ENCODE results near the gene PANX2.

Gene PANX2

GRCh38 chr22:50184004-50184901 is 13.7 kb downstream of the PANX2 start:
- peak overlapping the region; percentile 18 for H3K4me3 ChIP-seq (ENCODE audit: low read depth, low read length)
- DNase-seq (ENCODE audit: low read depth) = peak; percentile 69
- TF ChIP-seq CTCF (conservative IDR thresholded peaks at IDR 0.05; ENCODE audit: low read depth, low read length) = no peak

- DNase-seq (ENCODE audit: low read depth) = no peak
- TF ChIP-seq CTCF (conservative IDR thresholded peaks at IDR 0.05; ENCODE audit: low read depth, low read length) = no peak
- H3K4me3 ChIP-seq (ENCODE audit: low read depth, low read length) = peak overlapping the region; percentile 63
Observed at GRCh38 chr22:50184902-50185374, 14.4 kb downstream of the PANX2 start.

- H3K4me3 ChIP-seq (ENCODE audit: low read depth, low read length) = peak within 1 kb of the TSS; percentile 69
- TF ChIP-seq CTCF (conservative IDR thresholded peaks at IDR 0.05; ENCODE audit: low read depth, low read length) = no peak
- DNase-seq (ENCODE audit: low read depth) = peak; percentile 90
Observed at GRCh38 chr22:50185375-50186087, 15.0 kb downstream of the PANX2 start, which contains the start of gene TRABD. Gene TRABD (plus strand): TSS chr22:50185913. CDS start chr22:50193061, 7,148 bp downstream.

GRCh38 chr22:50186181-50186714 is 15.7 kb downstream of the PANX2 start:
- H3K4me3 ChIP-seq (ENCODE audit: low read depth, low read length) = peak overlapping the region; percentile 69
- no peak for DNase-seq (ENCODE audit: low read depth)
- no peak for TF ChIP-seq CTCF (conservative IDR thresholded peaks at IDR 0.05; ENCODE audit: low read depth, low read length)

GRCh38 chr22:50186761-50187523 is 16.4 kb downstream of the PANX2 start:
- peak overlapping the region; percentile 69 for H3K4me3 ChIP-seq (ENCODE audit: low read depth, low read length)
- peak; percentile 35 for DNase-seq (ENCODE audit: low read depth)
- TF ChIP-seq CTCF (conservative IDR thresholded peaks at IDR 0.05; ENCODE audit: low read depth, low read length) = no peak

GRCh38 chr22:50188356-50188755 is 17.8 kb downstream of the PANX2 start:
- H3K4me3 ChIP-seq (ENCODE audit: low read depth, low read length) = no peak overlapping the region
- TF ChIP-seq CTCF (conservative IDR thresholded peaks at IDR 0.05; ENCODE audit: low read depth, low read length) = no peak
- DNase-seq (ENCODE audit: low read depth) = no peak

All from choroid plexus epithelial cell (primary cell).